GM18499 (cell line): Measurements from ENCODE around the gene SYNM.
"Not testable (repeated sequence)": the region's sequence is repeated elsewhere in the genome, so short reads cannot be mapped to it uniquely, and the experiment has no call there.

Source experiments
- ATAC-seq: cut with Tn5 transposase; IDR thresholded peaks from one replicate; pipeline ENCODE4 v1.9.1; 2021; ENCODE audit warnings: moderate number of reproducible peaks; ENCODE audit not compliant: insufficient read depth, unreplicated experiment

Gene SYNM

DNA sequence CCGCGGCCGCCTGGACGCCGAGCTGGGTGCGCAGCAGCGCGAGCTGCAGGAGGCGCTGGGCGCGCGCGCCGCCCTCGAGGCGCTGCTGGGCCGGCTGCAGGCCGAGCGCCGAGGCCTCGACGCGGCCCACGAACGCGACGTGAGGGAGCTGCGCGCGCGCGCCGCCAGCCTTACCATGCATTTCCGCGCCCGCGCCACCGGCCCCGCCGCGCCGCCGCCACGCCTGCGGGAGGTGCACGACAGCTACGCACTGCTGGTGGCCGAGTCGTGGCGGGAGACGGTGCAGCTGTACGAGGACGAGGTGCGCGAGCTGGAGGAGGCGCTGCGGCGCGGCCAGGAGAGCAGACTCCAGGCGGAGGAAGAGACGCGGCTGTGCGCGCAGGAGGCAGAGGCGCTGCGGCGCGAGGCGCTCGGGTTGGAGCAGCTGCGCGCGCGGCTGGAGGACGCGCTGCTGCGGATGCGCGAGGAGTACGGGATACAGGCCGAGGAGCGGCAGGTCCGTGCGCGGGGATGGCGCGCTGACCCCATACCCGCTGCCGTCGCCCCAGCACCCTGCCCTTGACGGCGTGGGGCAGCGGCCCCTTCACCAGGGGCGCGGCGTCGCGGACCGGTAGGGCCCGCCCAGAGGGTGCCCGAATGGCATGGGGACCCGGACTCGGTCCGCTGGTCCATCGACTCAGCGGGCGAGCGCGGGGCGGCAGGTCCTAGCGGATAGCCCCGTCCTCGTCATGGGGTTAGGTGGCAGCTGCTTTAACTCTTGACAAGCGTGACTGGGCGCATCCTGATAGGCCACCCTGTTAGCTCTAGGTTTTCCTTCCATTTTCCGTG, 848 bp downstream of the SYNM start:
- no peak for ATAC-seq

DNA sequence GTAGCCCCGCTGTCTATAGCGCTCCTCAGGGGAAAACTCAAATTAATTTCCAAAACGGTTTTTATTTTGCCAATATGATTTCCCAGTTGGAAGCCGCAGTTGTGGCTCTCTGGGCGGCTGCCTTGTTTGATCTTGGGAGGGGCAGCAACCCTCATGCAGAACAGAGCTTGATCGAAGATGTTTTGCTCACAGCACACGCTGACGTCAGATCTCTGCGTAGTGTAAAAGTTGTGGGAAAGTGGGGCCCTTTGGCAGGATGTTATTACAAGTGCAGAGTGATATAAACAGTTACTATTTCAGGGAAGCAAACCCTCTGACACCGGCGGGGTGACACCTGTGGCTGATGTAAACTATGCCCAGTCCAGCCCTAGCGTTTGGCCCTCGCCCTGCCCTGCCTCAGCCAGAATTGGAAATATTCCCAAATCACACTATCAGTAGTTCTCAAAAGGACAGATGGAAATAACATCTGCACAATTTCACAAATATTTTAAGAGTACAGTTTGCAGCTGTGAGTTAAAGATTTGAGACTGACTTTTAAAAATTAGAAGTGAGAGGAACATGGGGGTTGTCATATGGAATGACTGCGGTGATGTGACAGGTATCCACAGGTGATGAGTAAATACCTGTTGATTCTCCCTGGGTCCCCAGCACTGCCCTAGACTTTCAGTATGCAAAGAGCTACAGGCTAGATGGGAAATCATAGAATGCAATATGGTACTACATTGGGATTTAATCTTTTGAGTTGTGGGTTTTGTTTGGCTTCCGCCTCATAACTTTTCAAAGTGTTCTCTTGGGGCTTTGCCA, 1.7 kb downstream of the SYNM start:
- ATAC-seq, result no peak

DNA sequence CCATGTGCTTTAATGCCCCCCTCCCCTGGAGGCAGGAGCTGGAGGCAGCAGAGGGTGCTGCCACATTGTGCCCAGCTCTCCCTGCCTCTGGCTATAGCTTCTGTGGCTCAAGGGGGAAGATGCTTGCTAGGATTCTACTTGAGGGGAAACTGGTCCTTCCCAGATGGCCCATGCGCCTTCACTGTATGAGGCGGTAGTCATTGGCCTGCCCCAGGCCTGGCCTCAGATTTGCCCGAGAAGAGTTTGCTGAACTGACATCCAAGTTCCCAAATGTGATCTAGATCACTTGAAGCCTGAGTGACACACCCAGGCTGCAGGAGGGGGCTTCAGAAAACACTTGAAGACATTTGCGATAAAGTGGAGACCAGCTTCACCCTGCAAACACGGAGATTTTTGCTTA, 4.1 kb downstream of the SYNM start:
- no peak for ATAC-seq

- ATAC-seq, result no peak
These were observed 4.7 kb downstream of the SYNM start for GRCh38 chr15:99109555-99110021.

- ATAC-seq, result no peak
These were observed 5.2 kb downstream of the SYNM start for GRCh38 chr15:99110093-99110492.

GRCh38 chr15:99110581-99111320, 5.9 kb downstream of the SYNM start:
- ATAC-seq, result no peak

DNA sequence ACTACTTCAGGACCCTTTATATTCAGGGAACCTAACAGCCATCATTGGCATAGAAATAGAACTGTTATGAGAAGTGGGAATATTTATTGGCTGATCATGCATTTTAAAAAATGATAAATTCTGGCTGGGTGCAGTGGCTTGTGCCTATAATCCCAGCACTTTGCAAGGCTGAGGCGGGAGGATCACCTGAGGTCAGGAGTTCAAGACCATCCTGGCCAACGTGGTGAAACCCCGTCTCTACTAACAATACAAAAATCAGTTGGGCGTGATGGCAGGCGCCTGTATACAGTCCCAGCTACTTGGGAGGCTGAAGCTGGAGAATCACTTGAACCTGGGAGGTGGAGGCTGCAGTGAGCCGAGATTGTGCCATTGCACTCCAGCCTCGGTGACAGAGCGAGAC, 6.8 kb downstream of the SYNM start:
- ATAC-seq, result not testable (repeated sequence)

GRCh38 chr15:99113547-99114271, 8.8 kb downstream of the SYNM start:
- ATAC-seq, result no peak

GRCh38 chr15:99114511-99115299, 9.8 kb downstream of the SYNM start:
- no peak for ATAC-seq

DNA sequence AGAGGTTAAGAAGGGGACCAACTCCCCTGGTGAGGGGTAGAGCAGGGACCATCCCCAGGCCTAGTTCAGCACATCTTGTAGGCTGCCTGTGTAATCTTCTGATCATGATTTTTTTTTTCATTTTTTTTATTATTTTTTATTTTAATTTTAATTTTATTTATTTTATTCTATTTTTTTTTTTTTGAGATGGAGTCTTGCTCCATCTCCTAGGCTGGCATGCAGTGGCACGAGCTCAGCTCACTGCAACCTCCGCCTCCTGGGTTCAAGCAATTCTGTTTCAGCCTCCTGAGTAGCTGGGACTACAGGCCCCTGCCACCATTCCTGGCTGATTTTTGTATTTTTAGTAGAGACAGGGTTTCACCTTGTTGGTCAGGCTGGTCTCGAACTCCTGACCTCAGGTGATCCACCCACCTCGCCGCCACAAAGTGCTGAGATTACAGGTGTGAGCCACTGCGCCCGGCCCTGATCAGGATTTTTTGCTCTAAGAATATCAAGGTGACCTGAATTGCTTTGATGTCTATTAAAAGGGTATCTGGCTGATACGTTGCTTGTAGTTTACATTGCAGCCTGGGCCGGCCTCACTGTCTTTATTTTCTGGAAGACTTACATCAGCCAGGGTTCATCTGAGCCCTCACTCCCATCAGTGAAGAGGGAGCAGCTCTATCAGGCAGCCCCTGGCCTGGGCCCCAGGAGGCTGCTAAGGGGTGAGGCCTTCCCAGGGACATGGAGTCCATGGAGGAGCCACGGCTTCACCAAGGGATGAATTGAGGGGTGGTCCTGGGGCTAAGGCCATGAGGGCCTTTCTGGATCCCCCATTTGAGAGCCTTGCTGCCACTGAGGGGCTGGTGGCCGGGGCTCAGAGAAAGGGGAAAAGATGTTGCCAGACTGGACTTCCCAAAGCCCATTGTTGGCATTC, 10.7 kb downstream of the SYNM start:
- ATAC-seq, result no peak

GRCh38 chr15:99117111-99117510, 12.2 kb downstream of the SYNM start:
- no peak for ATAC-seq

DNA sequence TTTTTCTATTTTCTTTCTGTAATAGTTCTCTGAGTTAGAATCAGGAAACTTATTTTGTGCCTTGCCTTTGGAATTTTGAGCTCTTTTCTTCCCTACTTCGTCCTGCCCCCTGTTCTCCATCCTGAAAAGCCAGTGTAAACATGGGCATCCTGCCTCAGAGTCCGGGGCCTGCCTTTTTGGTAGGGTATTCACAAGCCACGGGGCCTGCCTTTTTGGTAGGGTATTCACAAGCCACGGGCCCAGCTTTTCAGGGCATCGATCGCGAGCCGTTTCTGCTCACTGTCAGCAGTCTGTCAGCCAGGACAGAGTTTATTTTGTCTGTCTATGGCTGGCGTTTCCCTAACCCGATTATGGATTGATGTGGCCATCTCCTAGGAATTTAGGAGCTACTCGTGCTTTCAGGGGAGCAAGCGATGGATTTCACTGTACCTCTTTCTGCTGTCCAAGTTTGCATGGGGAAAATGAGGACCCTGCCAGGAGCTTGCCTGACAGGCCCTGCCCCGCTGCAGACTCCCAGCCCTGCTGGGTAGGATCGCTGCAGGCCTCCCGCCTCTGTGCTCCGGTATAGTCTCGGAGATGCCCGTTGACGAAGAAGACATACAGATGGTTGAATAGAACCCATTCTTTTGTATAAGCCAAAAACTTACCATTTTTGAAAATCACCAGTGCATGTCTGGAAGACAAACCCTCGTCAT, 12.8 kb downstream of the SYNM start:
- ATAC-seq, result no peak

- no peak for ATAC-seq
These were observed 13.4 kb downstream of the SYNM start for GRCh38 chr15:99118258-99118632.

DNA sequence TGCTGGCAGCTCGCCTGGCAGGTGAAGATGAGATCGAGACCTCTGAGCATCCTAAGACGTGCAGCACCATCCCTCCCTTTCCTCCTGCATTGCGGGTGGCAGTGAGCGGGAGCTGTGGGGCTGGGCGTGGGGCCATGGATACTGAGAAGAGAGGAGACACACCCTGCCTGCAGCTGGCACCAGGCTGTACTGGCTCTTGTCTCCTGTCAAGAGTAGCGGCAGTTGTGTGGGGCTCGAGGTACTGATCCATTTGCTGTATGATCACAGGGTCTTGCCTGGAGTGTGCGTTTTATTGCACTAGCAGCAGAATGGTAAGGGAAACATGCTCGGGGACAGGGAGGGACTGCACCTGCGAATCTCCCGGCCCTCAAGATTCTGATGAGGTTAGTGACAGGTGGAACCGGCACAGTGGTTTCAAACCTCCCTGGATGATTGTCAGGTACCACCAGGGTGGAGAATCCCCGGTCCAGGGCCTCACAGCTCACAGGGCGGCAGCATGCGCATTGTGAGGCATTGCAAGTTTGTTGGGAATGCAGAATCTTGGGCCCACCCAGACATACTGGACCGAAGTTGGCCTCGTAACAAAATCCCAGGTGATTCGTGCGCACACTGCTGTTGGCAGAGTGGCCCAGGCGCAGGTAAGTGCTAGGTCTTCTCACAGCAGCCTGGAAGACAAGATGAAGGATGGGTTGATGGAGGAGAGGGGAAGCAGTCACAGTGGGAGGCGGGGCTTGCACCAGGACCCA, 14.1 kb downstream of the SYNM start:
- ATAC-seq, result no peak

DNA sequence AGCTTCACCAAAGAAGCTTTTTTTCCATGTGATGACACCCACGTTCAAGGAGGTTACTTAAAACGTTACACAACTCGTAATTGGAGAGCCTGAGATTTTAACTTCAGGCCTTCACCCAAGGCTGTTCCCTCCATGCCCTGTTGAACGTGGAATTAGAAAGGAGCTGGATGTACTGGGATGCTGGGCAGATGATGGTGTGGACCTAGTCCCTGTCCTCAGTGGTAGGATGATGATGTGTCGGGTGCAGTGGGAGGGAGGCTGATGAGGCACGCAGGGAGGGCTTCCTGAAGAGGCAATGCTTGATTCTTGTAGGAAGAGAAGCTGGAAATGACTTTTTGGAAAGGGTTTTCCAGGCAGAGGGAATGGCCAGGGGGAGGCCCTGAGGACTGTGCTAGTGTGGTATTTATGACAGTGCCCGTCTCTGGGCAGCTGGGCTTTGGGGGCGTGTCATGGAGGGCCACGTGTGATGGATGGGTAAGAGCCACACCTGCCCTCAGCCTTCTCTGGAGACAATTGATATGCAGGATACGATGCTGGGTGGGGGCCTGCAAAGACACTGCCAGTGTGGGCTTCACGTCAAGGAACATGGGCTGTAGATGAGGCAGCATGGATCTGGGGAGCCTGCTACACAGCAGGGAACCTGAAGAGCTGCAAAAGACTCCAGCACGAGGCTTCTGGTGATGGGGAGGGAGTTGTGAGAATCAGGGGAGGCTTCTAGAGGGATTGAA, 15.3 kb downstream of the SYNM start:
- ATAC-seq, result no peak

DNA sequence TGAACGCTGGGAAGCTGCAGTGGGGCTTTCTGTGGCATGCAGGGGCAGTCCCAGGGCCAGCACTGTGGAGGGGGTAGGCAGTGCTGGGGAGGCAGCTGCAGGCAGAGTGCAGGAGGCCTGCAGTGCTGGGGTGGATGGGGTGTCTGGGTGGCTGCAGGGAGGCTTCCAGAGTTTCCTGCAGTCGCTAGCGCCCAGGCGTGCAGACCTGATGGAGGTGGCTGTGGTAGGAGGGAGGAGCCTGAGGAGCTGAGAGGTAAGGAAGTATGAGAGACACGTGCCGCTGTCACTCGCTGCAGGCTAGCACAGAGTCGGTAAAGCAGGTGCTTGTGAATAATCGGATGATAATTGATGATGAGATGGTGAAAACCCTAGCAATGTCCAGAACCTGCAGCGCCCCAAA, 16.3 kb downstream of the SYNM start:
- ATAC-seq, result no peak
